Mammary epithelial cell (primary cell): ENCODE results near the gene C17orf58.
"Not testable (repeated sequence)": the region's sequence is repeated elsewhere in the genome, so short reads cannot be mapped to it uniquely, and the experiment has no call there.

ENCODE experiments used
- EZH2 ChIP-seq: IDR thresholded peaks from 2 replicates; pipeline ENCODE4 v1.6.1; 2012; ENCODE audit warnings: low read length, inconsistent platforms, borderline replicate concordance
- TF ChIP-seq, protein P1 (sequence below), 2 donors: IDR thresholded peaks in 1 of 2; conservative IDR thresholded peaks in 1 of 2; 2 replicates each; pipeline ENCODE4 v1.5.1; 2011 to 2012; ENCODE audit warnings: inconsistent platforms in 2 of 2, low read length in 2 of 2, mild to moderate bottlenecking in 2 of 2, control low read depth in 1 of 2, low read depth in 1 of 2; ENCODE audit not compliant: insufficient read depth in 1 of 2; ENCODE audit errors: extremely low read depth in 1 of 2

GRCh38 chr17:67963145-67963572 lies 33.1 kb downstream of the C17orf58 start:
- TF ChIP-seq EZH2, result not testable (repeated sequence)
- TF ChIP-seq, protein P1, sequence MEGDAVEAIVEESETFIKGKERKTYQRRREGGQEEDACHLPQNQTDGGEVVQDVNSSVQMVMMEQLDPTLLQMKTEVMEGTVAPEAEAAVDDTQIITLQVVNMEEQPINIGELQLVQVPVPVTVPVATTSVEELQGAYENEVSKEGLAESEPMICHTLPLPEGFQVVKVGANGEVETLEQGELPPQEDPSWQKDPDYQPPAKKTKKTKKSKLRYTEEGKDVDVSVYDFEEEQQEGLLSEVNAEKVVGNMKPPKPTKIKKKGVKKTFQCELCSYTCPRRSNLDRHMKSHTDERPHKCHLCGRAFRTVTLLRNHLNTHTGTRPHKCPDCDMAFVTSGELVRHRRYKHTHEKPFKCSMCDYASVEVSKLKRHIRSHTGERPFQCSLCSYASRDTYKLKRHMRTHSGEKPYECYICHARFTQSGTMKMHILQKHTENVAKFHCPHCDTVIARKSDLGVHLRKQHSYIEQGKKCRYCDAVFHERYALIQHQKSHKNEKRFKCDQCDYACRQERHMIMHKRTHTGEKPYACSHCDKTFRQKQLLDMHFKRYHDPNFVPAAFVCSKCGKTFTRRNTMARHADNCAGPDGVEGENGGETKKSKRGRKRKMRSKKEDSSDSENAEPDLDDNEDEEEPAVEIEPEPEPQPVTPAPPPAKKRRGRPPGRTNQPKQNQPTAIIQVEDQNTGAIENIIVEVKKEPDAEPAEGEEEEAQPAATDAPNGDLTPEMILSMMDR (conservative IDR thresholded peaks at IDR 0.05 in 1 of 2, IDR thresholded peaks at IDR 0.05 in 1 of 2; ENCODE audit: extremely low read depth in 1 of 2, insufficient read depth in 1 of 2, low read depth in 1 of 2, low read length in 2 of 2), result peak; percentile 45 to 57
